Measurements from ENCODE around the gene BTD.
"Not testable (repeated sequence)": the region's sequence is repeated elsewhere in the genome, so short reads cannot be mapped to it uniquely, and the experiment has no call there.

- TF ChIP-seq CTCF (IDR thresholded peaks at IDR 0.05; ENCODE audit: low read depth, low read length, missing input control); TAF1 (conservative IDR thresholded peaks at IDR 0.05); GABPA (IDR thresholded peaks at IDR 0.05 in 1 of 2, conservative IDR thresholded peaks at IDR 0.05 in 1 of 2): not testable (repeated sequence)
- TF ChIP-seq, protein P1, sequence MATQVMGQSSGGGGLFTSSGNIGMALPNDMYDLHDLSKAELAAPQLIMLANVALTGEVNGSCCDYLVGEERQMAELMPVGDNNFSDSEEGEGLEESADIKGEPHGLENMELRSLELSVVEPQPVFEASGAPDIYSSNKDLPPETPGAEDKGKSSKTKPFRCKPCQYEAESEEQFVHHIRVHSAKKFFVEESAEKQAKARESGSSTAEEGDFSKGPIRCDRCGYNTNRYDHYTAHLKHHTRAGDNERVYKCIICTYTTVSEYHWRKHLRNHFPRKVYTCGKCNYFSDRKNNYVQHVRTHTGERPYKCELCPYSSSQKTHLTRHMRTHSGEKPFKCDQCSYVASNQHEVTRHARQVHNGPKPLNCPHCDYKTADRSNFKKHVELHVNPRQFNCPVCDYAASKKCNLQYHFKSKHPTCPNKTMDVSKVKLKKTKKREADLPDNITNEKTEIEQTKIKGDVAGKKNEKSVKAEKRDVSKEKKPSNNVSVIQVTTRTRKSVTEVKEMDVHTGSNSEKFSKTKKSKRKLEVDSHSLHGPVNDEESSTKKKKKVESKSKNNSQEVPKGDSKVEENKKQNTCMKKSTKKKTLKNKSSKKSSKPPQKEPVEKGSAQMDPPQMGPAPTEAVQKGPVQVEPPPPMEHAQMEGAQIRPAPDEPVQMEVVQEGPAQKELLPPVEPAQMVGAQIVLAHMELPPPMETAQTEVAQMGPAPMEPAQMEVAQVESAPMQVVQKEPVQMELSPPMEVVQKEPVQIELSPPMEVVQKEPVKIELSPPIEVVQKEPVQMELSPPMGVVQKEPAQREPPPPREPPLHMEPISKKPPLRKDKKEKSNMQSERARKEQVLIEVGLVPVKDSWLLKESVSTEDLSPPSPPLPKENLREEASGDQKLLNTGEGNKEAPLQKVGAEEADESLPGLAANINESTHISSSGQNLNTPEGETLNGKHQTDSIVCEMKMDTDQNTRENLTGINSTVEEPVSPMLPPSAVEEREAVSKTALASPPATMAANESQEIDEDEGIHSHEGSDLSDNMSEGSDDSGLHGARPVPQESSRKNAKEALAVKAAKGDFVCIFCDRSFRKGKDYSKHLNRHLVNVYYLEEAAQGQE (IDR thresholded peaks at IDR 0.05) = peak; percentile 27
- peak in 1 of 2 donors; percentile 6 for TF ChIP-seq RAD21 (IDR thresholded peaks at IDR 0.05)
These were observed 3.0 kb downstream of the BTD start for GRCh38 chr3:15604584-15604983.

Data from liver (tissue), 3 donors.